IPS-NIHi7 (cell line): Measurements from ENCODE around the gene HPSE2.

Experiments used
- DNase-seq: peaks from one replicate; pipeline ENCODE4 v3.0.0; 2012; ENCODE audit warnings: mixed read lengths; ENCODE audit errors: extremely low spot score

HPSE2 gene

GRCh38 chr10:99161165-99161564, 74.5 kb downstream of the HPSE2 start:
- DNase-seq = no peak

GRCh38 chr10:99143651-99144050, 92.0 kb downstream of the HPSE2 start:
- no peak for DNase-seq

GRCh38 chr10:99143011-99143410, 92.6 kb downstream of the HPSE2 start:
- no peak for DNase-seq

GRCh38 chr10:99132897-99133296, 102.8 kb downstream of the HPSE2 start:
- peak; percentile 26 for DNase-seq

DNA sequence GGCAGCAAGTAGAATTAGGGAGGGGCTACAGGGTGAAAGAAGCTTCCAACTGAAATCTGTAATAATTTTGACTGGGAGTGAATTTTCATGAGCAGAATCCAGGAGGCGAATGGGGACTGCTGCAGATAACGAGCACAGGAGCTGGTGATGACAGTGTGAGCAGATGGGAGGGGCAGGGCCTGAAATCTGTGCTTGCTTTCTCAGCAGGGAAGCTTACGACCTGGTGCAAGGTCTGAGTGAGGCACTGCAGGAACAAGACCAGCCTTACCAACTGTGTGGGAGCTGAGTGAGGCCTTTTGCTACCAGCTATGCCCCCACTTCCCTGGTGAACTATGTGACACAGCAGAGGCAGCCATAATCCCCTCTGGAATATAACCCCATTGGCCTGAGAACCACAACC, 109.8 kb downstream of the HPSE2 start:
- peak; percentile 23 for DNase-seq

DNA sequence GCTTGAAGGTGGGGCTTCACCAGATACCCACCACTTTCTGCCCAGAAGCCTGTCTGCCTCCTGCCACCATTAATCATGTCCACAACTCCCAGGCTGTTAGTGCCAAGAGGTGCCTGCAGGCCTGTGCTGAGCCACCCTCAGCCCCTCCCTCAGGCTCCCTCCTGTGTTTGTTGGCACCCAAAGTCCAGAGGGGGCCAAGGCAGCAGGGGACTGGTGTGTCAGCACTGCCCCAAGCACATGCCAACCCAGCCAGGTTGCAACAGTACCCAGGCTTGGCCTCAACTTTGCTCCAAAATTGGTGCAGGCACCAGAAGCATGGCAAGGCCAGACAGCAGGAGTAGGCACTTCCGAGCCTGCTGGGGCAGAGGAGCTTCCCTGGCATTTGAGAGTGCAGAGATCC, 111.3 kb downstream of the HPSE2 start:
- DNase-seq = no peak

- no peak for DNase-seq
Observed at GRCh38 chr10:99123851-99124250, 111.8 kb downstream of the HPSE2 start.

GRCh38 chr10:99123336-99123735, 112.3 kb downstream of the HPSE2 start:
- no peak for DNase-seq

DNA sequence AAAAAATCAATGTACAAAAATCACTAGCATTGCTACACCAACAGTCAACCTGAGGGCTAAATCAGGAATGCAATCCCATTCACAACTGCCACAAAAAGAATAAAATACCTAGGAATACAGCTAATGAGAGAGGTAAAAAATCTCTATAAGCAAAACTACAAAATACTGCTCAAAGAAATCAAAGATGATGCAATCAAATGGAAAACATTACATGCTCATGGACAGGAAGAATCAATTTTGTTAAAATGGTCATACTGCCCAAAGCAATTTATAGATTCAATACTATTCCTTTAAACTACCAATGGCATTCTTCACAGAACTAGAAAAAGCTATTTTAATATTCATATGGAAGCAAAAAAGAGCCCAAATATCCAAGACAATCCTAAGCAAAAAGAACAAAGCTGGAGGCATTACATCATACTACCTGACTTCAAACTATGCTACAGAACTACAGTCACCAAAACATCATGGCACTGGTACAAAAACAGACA, 116.3 kb downstream of the HPSE2 start:
- no peak for DNase-seq

DNA sequence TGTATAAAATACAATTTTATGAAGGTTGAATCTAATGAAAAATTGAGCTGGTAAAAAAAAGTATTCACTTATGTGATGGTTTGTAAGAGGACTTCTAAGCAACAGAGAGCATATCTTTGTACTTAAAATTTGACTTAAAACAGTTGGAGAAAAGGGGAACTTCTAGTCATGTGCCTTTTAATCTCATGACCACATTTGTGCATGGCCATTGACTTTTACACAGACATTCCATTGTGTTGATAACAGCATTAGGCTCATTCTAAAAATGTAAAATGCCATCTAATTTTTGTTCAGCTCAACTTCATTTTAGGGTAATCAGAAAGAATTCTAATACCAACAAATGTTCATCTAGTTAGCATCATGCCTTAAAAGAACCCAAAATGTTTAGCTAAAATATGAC, 119.9 kb downstream of the HPSE2 start:
- no peak for DNase-seq

- DNase-seq = no peak
Observed at GRCh38 chr10:99085358-99085757, 150.3 kb downstream of the HPSE2 start.

- DNase-seq = no peak
Observed at GRCh38 chr10:99084161-99084560, 151.5 kb downstream of the HPSE2 start.

- DNase-seq = no peak
Observed at GRCh38 chr10:99080275-99080945, 155.2 kb downstream of the HPSE2 start.

DNA sequence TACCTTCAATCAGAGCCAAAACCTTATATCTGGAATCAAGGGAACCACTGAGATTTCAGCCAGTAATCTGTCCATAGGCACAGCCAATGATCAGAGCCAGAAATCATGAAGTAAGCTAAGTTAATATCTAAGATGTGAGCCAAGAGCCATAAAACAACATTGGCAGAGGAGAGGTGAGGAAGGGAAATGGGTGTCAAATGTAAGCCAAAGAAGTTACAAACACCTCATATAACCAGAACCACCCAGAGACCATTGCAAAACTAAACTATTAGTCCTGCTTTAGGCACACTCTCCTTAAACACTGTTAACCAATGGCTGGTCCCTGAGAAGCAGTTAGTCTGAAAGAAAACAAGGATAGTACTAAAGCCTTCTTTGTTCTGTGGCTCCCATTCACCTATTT, 173.1 kb downstream of the HPSE2 start:
- no peak for DNase-seq

DNA sequence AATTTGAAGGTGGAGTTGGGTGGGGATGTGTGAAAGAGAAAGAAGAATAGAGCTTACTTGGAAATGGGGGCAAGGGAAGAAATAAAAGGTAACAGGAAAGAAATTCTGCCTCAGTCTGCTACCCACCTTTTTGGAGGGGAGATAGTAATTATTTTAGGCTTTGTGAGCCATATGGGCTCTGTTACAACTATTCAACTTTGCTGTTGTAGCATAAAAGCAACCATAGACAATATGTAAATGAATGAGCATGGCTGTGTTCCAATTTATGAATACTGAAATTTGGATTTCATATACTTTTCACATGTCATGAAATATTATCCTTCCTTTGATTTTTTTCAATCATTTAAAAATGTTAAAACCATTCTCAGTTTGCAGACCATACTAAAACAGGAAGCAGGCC, 176.9 kb downstream of the HPSE2 start:
- DNase-seq = no peak

GRCh38 chr10:99057936-99058690, 177.5 kb downstream of the HPSE2 start:
- no peak for DNase-seq

DNA sequence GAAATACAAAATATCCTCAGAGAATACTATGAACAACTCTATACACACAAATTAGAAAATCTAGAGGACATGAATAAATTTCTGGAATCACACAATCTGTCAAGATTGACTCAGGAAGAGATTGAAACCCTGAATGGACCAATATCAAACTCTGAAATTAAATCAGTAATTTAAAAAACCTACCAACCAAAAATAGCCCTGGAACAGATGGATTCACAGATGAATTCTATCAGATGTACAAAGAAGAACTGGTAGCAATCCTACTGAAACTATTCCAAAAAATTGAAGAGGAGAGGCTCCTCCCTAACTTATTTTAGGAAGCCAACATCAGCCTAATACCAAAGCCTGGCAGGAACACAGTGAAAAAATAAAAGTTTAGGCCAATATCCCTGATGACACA, 190.0 kb downstream of the HPSE2 start:
- DNase-seq = no peak

- DNase-seq = no peak
Observed at GRCh38 chr10:99042051-99042771, 193.4 kb downstream of the HPSE2 start.

DNA sequence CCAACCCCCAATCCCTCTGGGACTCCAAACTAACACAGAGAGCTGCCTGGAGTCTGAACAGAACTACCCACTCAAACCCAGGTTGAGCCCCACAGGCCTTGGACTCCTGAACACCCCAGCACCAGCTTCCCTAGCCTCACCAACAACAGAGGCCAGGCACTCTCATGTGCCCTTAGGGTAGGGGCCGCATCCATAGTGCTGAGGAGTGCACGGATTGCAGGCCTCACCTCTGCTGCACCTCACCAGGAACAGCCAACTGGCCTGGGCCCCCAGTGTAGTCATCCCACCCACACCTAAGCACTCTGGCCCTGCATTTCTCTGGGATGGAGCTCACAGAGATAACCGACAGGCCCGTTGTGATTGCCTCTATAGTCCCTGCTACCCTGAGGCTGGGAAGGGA, 194.2 kb downstream of the HPSE2 start:
- DNase-seq = no peak

- no peak for DNase-seq
Observed at GRCh38 chr10:99013885-99014284, 221.8 kb downstream of the HPSE2 start.

- no peak for DNase-seq
Observed at GRCh38 chr10:99010286-99010685, 225.4 kb downstream of the HPSE2 start.

DNA sequence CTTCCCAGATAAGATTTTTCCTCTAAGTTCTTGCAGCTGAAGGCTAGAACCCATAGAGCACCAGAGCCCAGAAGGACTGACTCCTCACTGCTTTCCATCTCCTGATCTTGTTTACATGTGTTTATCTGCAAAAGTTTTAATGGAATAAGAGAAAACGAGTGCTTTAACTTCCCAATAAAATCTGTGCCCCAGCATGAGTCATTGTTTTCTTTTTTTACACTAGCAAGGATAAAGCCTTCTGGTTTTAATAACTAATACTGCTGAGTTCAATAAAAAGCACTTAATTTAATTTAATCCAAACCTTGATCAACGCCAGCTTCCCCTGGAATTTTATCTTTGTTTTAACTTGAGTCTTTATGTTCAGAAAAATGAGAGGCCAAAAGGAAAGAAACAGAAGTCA, 227.6 kb downstream of the HPSE2 start:
- DNase-seq = no peak

DNA sequence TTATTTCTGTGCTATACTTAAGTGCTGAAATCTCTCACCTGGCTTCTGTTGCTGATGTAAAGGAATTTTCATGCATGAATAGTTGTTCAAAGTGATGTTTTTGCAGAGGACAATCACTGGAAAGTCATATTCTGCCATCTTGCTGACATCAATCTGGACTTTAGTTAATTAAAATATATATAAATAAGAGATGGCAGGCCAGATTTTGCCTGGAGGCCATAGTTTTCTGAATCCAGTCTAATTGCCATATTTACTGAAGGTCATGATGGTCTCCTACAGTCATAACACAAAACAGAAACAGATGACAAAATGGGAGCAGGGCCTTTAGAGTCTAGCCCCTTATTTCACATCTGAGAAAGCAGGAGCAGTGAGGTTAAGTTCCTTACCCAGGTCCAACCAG, 228.2 kb downstream of the HPSE2 start:
- DNase-seq = no peak
